HG02642 (cell line): Measurements from ENCODE around the gene ASCC1.
A peak's percentile ranks its signal among the peaks of the same experiment; 100 is the strongest.
"Not testable (repeated sequence)": the region's sequence is repeated elsewhere in the genome, so short reads cannot be mapped to it uniquely, and the experiment has no call there.

Experiments
- ATAC-seq: cut with Tn5 transposase; IDR thresholded peaks from one replicate; pipeline ENCODE4 v1.9.1; 2021; ENCODE audit warnings: mild to moderate bottlenecking; ENCODE audit not compliant: unreplicated experiment, poor library complexity

The ASCC1 gene

GRCh38 chr10:72174297-72174662 lies 41.8 kb downstream of the ASCC1 start:
- peak; percentile 18 for ATAC-seq

GRCh38 chr10:72173619-72174296 lies 42.3 kb downstream of the ASCC1 start:
- peak; percentile 54 for ATAC-seq

GRCh38 chr10:72173262-72173618 lies 42.8 kb downstream of the ASCC1 start:
- ATAC-seq: no peak

- no peak for ATAC-seq
These were observed 44.9 kb downstream of the ASCC1 start for GRCh38 chr10:72171175-72171630.

- ATAC-seq: no peak
These were observed 45.3 kb downstream of the ASCC1 start for GRCh38 chr10:72170733-72171132.

- no peak for ATAC-seq
These were observed 45.8 kb downstream of the ASCC1 start for GRCh38 chr10:72170263-72170662.

- ATAC-seq: no peak
These were observed 49.0 kb downstream of the ASCC1 start for GRCh38 chr10:72167118-72167517.

- no peak for ATAC-seq
These were observed 51.5 kb downstream of the ASCC1 start for GRCh38 chr10:72164617-72165016.

- ATAC-seq: no peak
These were observed 53.1 kb downstream of the ASCC1 start for GRCh38 chr10:72162978-72163377.

- ATAC-seq: no peak
These were observed 57.9 kb downstream of the ASCC1 start for GRCh38 chr10:72158176-72158575.

- ATAC-seq: no peak
These were observed 59.9 kb downstream of the ASCC1 start for GRCh38 chr10:72156223-72156622.

GRCh38 chr10:72152286-72152685 lies 63.8 kb downstream of the ASCC1 start:
- no peak for ATAC-seq

GRCh38 chr10:72150746-72151478 lies 65.2 kb downstream of the ASCC1 start:
- not testable (repeated sequence) for ATAC-seq

- not testable (repeated sequence) for ATAC-seq
These were observed 68.8 kb downstream of the ASCC1 start for GRCh38 chr10:72147324-72147584.

- no peak for ATAC-seq
These were observed 69.3 kb downstream of the ASCC1 start for GRCh38 chr10:72146559-72147323.

- ATAC-seq: no peak
These were observed 70.0 kb downstream of the ASCC1 start for GRCh38 chr10:72146071-72146470.

- no peak for ATAC-seq
These were observed 70.4 kb downstream of the ASCC1 start for GRCh38 chr10:72145657-72146056.

GRCh38 chr10:72140850-72141249 lies 75.2 kb downstream of the ASCC1 start:
- ATAC-seq: no peak

- ATAC-seq: no peak
These were observed 75.9 kb downstream of the ASCC1 start for GRCh38 chr10:72140174-72140573.

GRCh38 chr10:72137583-72137982 lies 78.5 kb downstream of the ASCC1 start:
- no peak for ATAC-seq

GRCh38 chr10:72136225-72136624 lies 79.9 kb downstream of the ASCC1 start:
- ATAC-seq: not testable (repeated sequence)
